ENCODE results near the gene VRK3.
"Not testable (repeated sequence)": the region's sequence is repeated elsewhere in the genome, so short reads cannot be mapped to it uniquely, and the experiment has no call there.

The VRK3 gene

DNA sequence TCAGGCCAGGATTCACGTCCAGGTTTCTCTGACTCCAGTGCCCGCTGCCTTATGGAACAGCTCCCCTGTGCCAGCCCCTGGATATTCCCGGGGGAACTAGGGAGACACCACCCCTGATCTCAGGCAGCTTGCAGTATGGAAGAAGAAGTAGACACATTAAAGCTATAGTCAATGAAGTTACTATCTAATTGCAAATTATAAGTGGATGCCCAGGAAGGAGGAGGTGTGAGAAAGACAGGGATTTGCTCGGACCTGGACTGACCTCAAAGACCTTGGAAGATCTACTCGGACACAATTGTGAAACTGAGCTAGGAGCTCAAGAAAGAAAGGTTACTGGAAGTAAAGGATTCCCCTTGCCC, 74.6 kb downstream of the VRK3 start:
- DNase-seq (ENCODE audit: low spot score): no peak
- in situ Hi-C loops (cut with MboI; ENCODE audit: low pct_unique_long_range_greater_than_20kb, low sequenced_read_pairs, unreplicated experiment): no loop called here
- TF ChIP-seq CTCF (IDR thresholded peaks at IDR 0.05; ENCODE audit: extremely low read depth, insufficient read depth, missing control alignments): no peak

- in situ Hi-C loops (cut with MboI; ENCODE audit: low pct_unique_long_range_greater_than_20kb, low sequenced_read_pairs, unreplicated experiment): loop anchor here (25.0 kb wide), 1 partner anchor 187 kb away; no protein-coding TSS in a partner anchor
- no peak for TF ChIP-seq CTCF (IDR thresholded peaks at IDR 0.05; ENCODE audit: extremely low read depth, insufficient read depth, missing control alignments)
- DNase-seq (ENCODE audit: low spot score): no peak
Observed at GRCh38 chr19:49949742-49950589, 75.2 kb downstream of the VRK3 start.

- DNase-seq (ENCODE audit: low spot score): no peak
- TF ChIP-seq CTCF (IDR thresholded peaks at IDR 0.05; ENCODE audit: extremely low read depth, insufficient read depth, missing control alignments): no peak
- in situ Hi-C loops (cut with MboI; ENCODE audit: low pct_unique_long_range_greater_than_20kb, low sequenced_read_pairs, unreplicated experiment): loop anchor here (25.0 kb wide), 1 partner anchor 191 kb away; no protein-coding TSS in a partner anchor
Observed at GRCh38 chr19:49946415-49946814, 78.8 kb downstream of the VRK3 start.

DNA sequence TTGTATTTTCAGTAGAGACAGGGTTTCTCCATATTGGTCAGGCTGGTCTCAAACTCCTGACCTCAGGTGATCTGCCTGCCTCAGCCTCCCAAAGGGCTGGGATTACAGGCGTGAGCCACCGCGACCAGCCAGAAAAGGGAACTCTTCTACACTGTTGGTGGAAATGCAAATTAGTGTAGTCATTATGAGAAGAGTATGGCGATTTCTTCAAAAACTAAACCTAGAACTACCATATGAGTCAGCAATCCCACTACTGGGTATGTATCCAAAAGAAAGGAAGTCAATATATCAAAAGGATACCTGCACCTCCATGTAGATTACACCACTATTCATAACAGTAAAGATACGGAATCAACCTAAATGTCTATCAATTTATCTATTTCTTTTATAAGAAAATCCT, 80.6 kb downstream of the VRK3 start:
- DNase-seq (ENCODE audit: low spot score): not testable (repeated sequence)
- in situ Hi-C loops (cut with MboI; ENCODE audit: low pct_unique_long_range_greater_than_20kb, low sequenced_read_pairs, unreplicated experiment): loop anchor here (25.0 kb wide), 1 partner anchor 193 kb away; no protein-coding TSS in a partner anchor

DNA sequence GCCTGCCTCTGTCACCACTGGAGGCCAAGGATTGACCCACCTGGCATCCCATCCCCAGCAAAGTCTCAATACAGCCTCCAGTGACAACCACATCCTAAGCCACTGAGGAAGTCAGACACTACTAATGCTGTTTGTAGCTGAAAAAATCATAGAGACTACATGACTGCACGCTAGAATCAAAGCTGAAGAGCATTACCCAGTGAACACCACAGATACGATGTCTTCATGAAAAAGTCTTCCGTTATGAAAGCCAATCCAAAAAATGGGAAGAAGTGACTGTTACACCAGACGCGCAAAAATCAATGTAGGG, 84.7 kb downstream of the VRK3 start:
- TF ChIP-seq CTCF (IDR thresholded peaks at IDR 0.05; ENCODE audit: extremely low read depth, insufficient read depth, missing control alignments): no peak
- in situ Hi-C loops (cut with MboI; ENCODE audit: low pct_unique_long_range_greater_than_20kb, low sequenced_read_pairs, unreplicated experiment): loop anchor here (25.0 kb wide), 1 partner anchor 197 kb away; no protein-coding TSS in a partner anchor
- DNase-seq (ENCODE audit: low spot score): no peak

DNA sequence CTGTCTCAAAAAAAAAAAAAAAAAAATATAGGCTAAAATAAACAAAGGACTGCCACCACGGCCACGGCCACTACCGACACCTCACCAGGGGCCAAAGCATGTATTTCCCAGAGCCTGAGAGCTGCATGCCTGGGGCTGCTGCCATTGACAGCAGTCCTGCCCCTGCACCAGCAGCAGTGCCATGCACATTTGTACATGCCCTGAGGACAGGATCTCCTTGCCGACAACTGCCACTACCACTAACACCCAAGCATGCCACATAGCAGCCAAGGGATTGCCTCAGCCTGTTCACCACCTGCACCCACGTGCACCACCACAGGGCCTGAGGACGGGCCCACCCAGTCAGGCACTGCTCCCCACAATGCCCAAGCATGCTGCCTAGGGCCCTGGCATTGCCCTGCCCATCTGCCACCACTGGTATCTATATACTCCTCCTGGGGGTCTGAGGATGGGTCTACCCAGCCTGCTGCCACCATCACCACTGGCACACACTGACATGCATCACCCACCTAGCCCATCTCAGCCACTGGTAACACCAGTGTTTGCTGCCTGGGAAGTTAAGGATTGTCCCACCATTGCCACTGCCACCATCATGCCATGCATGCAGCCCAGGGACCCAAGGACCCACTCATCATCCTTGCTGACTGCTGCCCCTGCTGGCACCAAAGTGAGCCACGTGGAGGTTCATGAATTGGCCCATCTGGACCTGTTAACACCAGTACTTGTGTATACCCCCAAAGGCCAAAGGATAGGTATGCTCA, 85.3 kb downstream of the VRK3 start:
- TF ChIP-seq CTCF (IDR thresholded peaks at IDR 0.05; ENCODE audit: extremely low read depth, insufficient read depth, missing control alignments): no peak
- no peak for DNase-seq (ENCODE audit: low spot score)
- in situ Hi-C loops (cut with MboI; ENCODE audit: low pct_unique_long_range_greater_than_20kb, low sequenced_read_pairs, unreplicated experiment): loop anchor here (25.0 kb wide), 1 partner anchor 197 kb away; no protein-coding TSS in a partner anchor

- no peak for TF ChIP-seq CTCF (IDR thresholded peaks at IDR 0.05; ENCODE audit: extremely low read depth, insufficient read depth, missing control alignments)
- DNase-seq (ENCODE audit: low spot score): no peak
- in situ Hi-C loops (cut with MboI; ENCODE audit: low pct_unique_long_range_greater_than_20kb, low sequenced_read_pairs, unreplicated experiment): loop anchor here (25.0 kb wide), 1 partner anchor 199 kb away; no protein-coding TSS in a partner anchor
Observed at GRCh38 chr19:49938662-49939061, 86.5 kb downstream of the VRK3 start.
